SU-DHL-6 (cell line): ENCODE data around the gene GBF1.

Experiments
- CTCF ChIP-seq: fragments of 200-600 bp; sonication (generic); IDR thresholded peaks from one replicate; pipeline ENCODE4 v1.5.1; 2017; ENCODE audit warnings: antibody characterized with exemption, mild to moderate bottlenecking, low read length, moderate library complexity; ENCODE audit not compliant: insufficient read depth, poor library complexity, severe bottlenecking
- EZH2phosphoT487 ChIP-seq: fragments of 200-600 bp; sonication (generic), shearing (Covaris generic); conservative IDR thresholded peaks from 2 replicates; pipeline ENCODE4 v1.6.1; 2018; ENCODE audit warnings: mild to moderate bottlenecking, antibody characterized with exemption, low read length, moderate library complexity, mixed read lengths

- TF ChIP-seq CTCF: no peak
- no peak for TF ChIP-seq EZH2phosphoT487
Observed at GRCh38 chr10:102371295-102371694, 126.0 kb downstream of the GBF1 start.
